Mucosa of stomach (tissue), 1 donor: ENCODE measurements around the gene PDE1A.
"Not testable (repeated sequence)": the region's sequence is repeated elsewhere in the genome, so short reads cannot be mapped to it uniquely, and the experiment has no call there.

Experiments used
- H3K27me3 ChIP-seq: one replicate; pipeline ENCODE4 v1.7.0; 2013; ENCODE audit warnings: mild to moderate bottlenecking, low read length; ENCODE audit not compliant: control insufficient read depth, insufficient read depth
- H3K36me3 ChIP-seq: one replicate; pipeline ENCODE4 v1.7.0; 2013; ENCODE audit warnings: low read length; ENCODE audit not compliant: control insufficient read depth, insufficient read depth
- H3K4me1 ChIP-seq: one replicate; pipeline ENCODE4 v1.7.0; 2013; ENCODE audit warnings: mild to moderate bottlenecking, low read length; ENCODE audit not compliant: control insufficient read depth, insufficient read depth
- H3K4me3 ChIP-seq: one replicate; pipeline ENCODE4 v1.7.0; 2013; ENCODE audit warnings: low read length
- H3K9ac ChIP-seq: one replicate; pipeline ENCODE4 v1.7.0; 2013; ENCODE audit warnings: mild to moderate bottlenecking, low read length, moderate library complexity
- H3K9me3 ChIP-seq: one replicate; pipeline ENCODE4 v1.7.0; 2013; ENCODE audit warnings: mild to moderate bottlenecking, low read length, moderate library complexity; ENCODE audit not compliant: control insufficient read depth
- donor health status: Pancreatic carcinoma.

The PDE1A gene

GRCh38 chr2:182404975-182405561 is 21.8 kb downstream of the PDE1A start:
- H3K9me3 ChIP-seq = no peaks in the 10 kb centered on the region
- H3K27me3 ChIP-seq = no peaks in the 10 kb centered on the region
- no peak overlapping the region for H3K9ac ChIP-seq
- no peaks in the 10 kb centered on the region for H3K36me3 ChIP-seq
- no peak overlapping the region for H3K4me3 ChIP-seq
- no peaks in the 10 kb centered on the region for H3K4me1 ChIP-seq

- Histone ChIP-seq H3K9me3 (no peaks in the 10 kb centered on the region), H3K4me1 (no peaks in the 10 kb centered on the region), H3K4me3 (no peak overlapping the region), H3K9ac (no peak overlapping the region), H3K36me3 (no peaks in the 10 kb centered on the region), H3K27me3 (no peaks in the 10 kb centered on the region)
Observed at GRCh38 chr2:182404092-182404491, 22.7 kb downstream of the PDE1A start.

- H3K36me3 ChIP-seq = no peaks in the 10 kb centered on the region
- H3K9ac ChIP-seq = no peak overlapping the region
- no peaks in the 10 kb centered on the region for H3K27me3 ChIP-seq
- H3K4me3 ChIP-seq = no peak overlapping the region
- no peaks in the 10 kb centered on the region for H3K9me3 ChIP-seq
- H3K4me1 ChIP-seq = no peaks in the 10 kb centered on the region
Observed at GRCh38 chr2:182393270-182393760, 33.5 kb downstream of the PDE1A start.

GRCh38 chr2:182391443-182391842 is 35.4 kb downstream of the PDE1A start:
- Histone ChIP-seq H3K4me3 (no peak overlapping the region), H3K27me3 (no peaks in the 10 kb centered on the region), H3K9me3 (no peaks in the 10 kb centered on the region), H3K9ac (no peak overlapping the region), H3K4me1 (no peaks in the 10 kb centered on the region), H3K36me3 (no peaks in the 10 kb centered on the region)

GRCh38 chr2:182386267-182386880 is 40.5 kb downstream of the PDE1A start:
- not testable (repeated sequence) for H3K36me3 ChIP-seq, H3K4me3 ChIP-seq, H3K27me3 ChIP-seq, H3K4me1 ChIP-seq, H3K9me3 ChIP-seq, H3K9ac ChIP-seq

GRCh38 chr2:182384860-182385259 is 42.0 kb downstream of the PDE1A start:
- no peak overlapping the region for H3K9ac ChIP-seq
- no peaks in the 10 kb centered on the region for H3K36me3 ChIP-seq
- no peaks in the 10 kb centered on the region for H3K4me1 ChIP-seq
- no peaks in the 10 kb centered on the region for H3K27me3 ChIP-seq
- H3K4me3 ChIP-seq = no peak overlapping the region
- H3K9me3 ChIP-seq = no peaks in the 10 kb centered on the region

GRCh38 chr2:182381225-182381624 is 45.6 kb downstream of the PDE1A start:
- H3K9ac ChIP-seq = no peak overlapping the region
- no peaks in the 10 kb centered on the region for H3K9me3 ChIP-seq
- H3K36me3 ChIP-seq = no peaks in the 10 kb centered on the region
- no peak overlapping the region for H3K4me3 ChIP-seq
- H3K27me3 ChIP-seq = no peaks in the 10 kb centered on the region
- H3K4me1 ChIP-seq = no peaks in the 10 kb centered on the region

GRCh38 chr2:182379241-182379640 is 47.6 kb downstream of the PDE1A start:
- H3K9me3 ChIP-seq = no peaks in the 10 kb centered on the region
- H3K27me3 ChIP-seq = no peaks in the 10 kb centered on the region
- H3K9ac ChIP-seq = no peak overlapping the region
- no peaks in the 10 kb centered on the region for H3K36me3 ChIP-seq
- no peaks in the 10 kb centered on the region for H3K4me1 ChIP-seq
- no peak overlapping the region for H3K4me3 ChIP-seq

- H3K4me1 ChIP-seq = no peaks in the 10 kb centered on the region
- H3K9me3 ChIP-seq = no peaks in the 10 kb centered on the region
- no peak overlapping the region for H3K9ac ChIP-seq
- H3K36me3 ChIP-seq = no peaks in the 10 kb centered on the region
- H3K27me3 ChIP-seq = no peaks in the 10 kb centered on the region
- no peak overlapping the region for H3K4me3 ChIP-seq
Observed at GRCh38 chr2:182378759-182379158, 48.1 kb downstream of the PDE1A start.

- no peaks in the 10 kb centered on the region for H3K27me3 ChIP-seq
- H3K9me3 ChIP-seq = no peaks in the 10 kb centered on the region
- H3K9ac ChIP-seq = no peak overlapping the region
- H3K36me3 ChIP-seq = no peaks in the 10 kb centered on the region
- H3K4me1 ChIP-seq = peaks cover 5% of the 10 kb centered on the region
- no peak overlapping the region for H3K4me3 ChIP-seq
Observed at GRCh38 chr2:182377467-182377866, 49.4 kb downstream of the PDE1A start.

GRCh38 chr2:182375862-182376261 is 51.0 kb downstream of the PDE1A start:
- Histone ChIP-seq H3K36me3 (no peaks in the 10 kb centered on the region), H3K9me3 (no peaks in the 10 kb centered on the region), H3K9ac (no peak overlapping the region), H3K4me3 (no peak overlapping the region), H3K4me1 (peaks cover 8% of the 10 kb centered on the region), H3K27me3 (no peaks in the 10 kb centered on the region)

- Histone ChIP-seq H3K27me3 (no peaks in the 10 kb centered on the region), H3K4me1 (peaks cover 8% of the 10 kb centered on the region), H3K9me3 (no peaks in the 10 kb centered on the region), H3K9ac (no peak overlapping the region), H3K4me3 (no peak overlapping the region), H3K36me3 (no peaks in the 10 kb centered on the region)
Observed at GRCh38 chr2:182372661-182373060, 54.2 kb downstream of the PDE1A start.
